Ovary (tissue), 9 donors: ENCODE measurements around the gene NOL7. TPM values are rescaled to one million over a fixed set of nuclear protein-coding genes. Genes with fewer than 3 reads are reported as not detected.

Experiments used
- DNase-seq, 5 donors: peaks; one replicate each; pipeline ENCODE4 v3.0.0-alpha.2; 2019 to 2020
- H3K27ac ChIP-seq, 2 donors: fragments of 200-600 bp; one replicate each; pipeline versions ENCODE4 v1.5.1 to v1.8.0; 2019 to 2022
- H3K27me3 ChIP-seq: fragments of 200-600 bp; one replicate; pipeline ENCODE4 v1.8.0; 2022
- H3K36me3 ChIP-seq: fragments of 200-600 bp; sonication (generic); one replicate; pipeline ENCODE4 v1.5.1; 2019
- H3K4me1 ChIP-seq: one replicate; pipeline ENCODE4 v1.8.1; 2013; ENCODE audit warnings: mild to moderate bottlenecking, moderate library complexity; ENCODE audit not compliant: insufficient read depth
- H3K4me3 ChIP-seq: fragments of 200-600 bp; sonication (generic); one replicate; pipeline ENCODE4 v1.5.1; 2017
- H3K9me3 ChIP-seq, 2 donors: fragments of 200-600 bp in 1 of 2; sonication (generic) in 1 of 2; one replicate each; pipeline versions ENCODE4 v1.5.1 to v1.8.1; 2013 to 2019; ENCODE audit warnings: mild to moderate bottlenecking in 1 of 2, moderate library complexity in 1 of 2
- CTCF ChIP-seq, 3 donors: fragments of 450-650 bp in 2 of 3; fragments of 200-600 bp in 1 of 3; IDR thresholded peaks; one replicate each; pipeline versions ENCODE4 v1.5.1 to v1.8.0; 2016 to 2022; ENCODE audit warnings: antibody characterized with exemption in 3 of 3, mild to moderate bottlenecking in 1 of 3
- EP300 ChIP-seq: sonication (generic); formaldehyde crosslinking; IDR thresholded peaks from one replicate; pipeline ENCODE4 v1.6.1; 2017; ENCODE audit warnings: antibody characterized with exemption
- POLR2A ChIP-seq: fragments of 450-650 bp; IDR thresholded peaks from one replicate; pipeline ENCODE4 v1.6.1; 2017; ENCODE audit warnings: antibody characterized with exemption, mild to moderate bottlenecking, moderate library complexity
- WGBS, 3 donors: extraction: QIAGEN DNeasy Blood & Tissue Kit in 1 of 3; methylation state at CpG; one replicate each; pipeline versions ENCODE4 v1.1.5 to v1.1.7; 2013 to 2017; 5-methylcytosine and 5-hydroxymethylcytosine counted together
- intact Hi-C, 4 donors: fragments of 100-400 bp; cut with DNase I; formaldehyde crosslinking; loops; one replicate each; pipeline versions ENCODE4 v1.11.0 to v1.15.1; 2022 to 2023
- polyA plus RNA-seq, 2 donors: library from polyadenylated mRNA; stranded (reverse); fragments of 200-250 nt in 1 of 2; fragments of 350-450 nt in 1 of 2; fragmentation: Illumina TruSeq in 1 of 2; extraction: RNeasy Lipid Tissue Mini Kit (QIAGEN cat#74804) in 1 of 2; gene quantifications; one replicate each; pipeline ENCODE4 v1.2.3, GENCODE V29; 2013 to 2014
- total RNA-seq, 7 donors: library from RNA; depleted of rRNA in 2 of 7; stranded (reverse); fragments of >200 nt in 2 of 7; fragmentation: NEBNext Ultra II Directional in 3 of 7; extraction: Animal tissue kit (Norgen Biotek cat#: 25700) in 3 of 7; gene quantifications; one replicate each; pipeline versions ENCODE4 v1.1.0 to v1.2.4, GENCODE V29; 2016 to 2023
- donor health status: DM: no; HTN: no; CAD: no; lungs with moderate emphysema.
- donor health status: DM: no; HTN: no; CAD: no.
- donor health status: Bipolar disorder and iron deficiency.
- donor health status: DM: yes; HTN: yes; CAD: no.
- donor health status: DM: no; HTN: no; CAD: no.
- donor health status: DM: yes; HTN: yes; CAD: no.

The NOL7 gene
- total and polyA plus RNA-seq, 9 donors: 49.3 to 77.7 (median 62.6) TPM

GRCh38 chr6:13641315-13641714 is 26.2 kb downstream of the NOL7 start:
- TF ChIP-seq CTCF (IDR thresholded peaks at IDR 0.05): no peak
- TF ChIP-seq EP300: no peak
- no peak for TF ChIP-seq POLR2A
- Histone ChIP-seq H3K36me3 (no peaks in the 10 kb centered on the region), H3K27ac (no peak overlapping the region), H3K4me3 (no peak overlapping the region), H3K4me1 (no peaks in the 10 kb centered on the region), H3K9me3 (no peaks in the 10 kb centered on the region), H3K27me3 (no peaks in the 10 kb centered on the region)
- WGBS, 3 donors: 62 to 74% (median 68%) methylated on average over 5 of the region's 5 CpGs
- no peak for DNase-seq
- intact Hi-C loops: no loop called here

- Histone ChIP-seq H3K36me3 (no peaks in the 10 kb centered on the region), H3K27me3 (no peaks in the 10 kb centered on the region), H3K4me1 (no peaks in the 10 kb centered on the region), H3K4me3 (no peak overlapping the region), H3K9me3 (no peaks in the 10 kb centered on the region), H3K27ac (no peak overlapping the region)
- TF ChIP-seq POLR2A: no peak
- no peak for TF ChIP-seq CTCF (IDR thresholded peaks at IDR 0.05)
- no peak for TF ChIP-seq EP300
- no peak for DNase-seq
- WGBS, 3 donors: 56 to 75% (median 57%) methylated on average over 3 of the region's 3 CpGs
- intact Hi-C loops: no loop called here
Measured at GRCh38 chr6:13643125-13643524, 28.0 kb downstream of the NOL7 start.

GRCh38 chr6:13648850-13649249 is 33.7 kb downstream of the NOL7 start:
- Histone ChIP-seq H3K4me1 (no peaks in the 10 kb centered on the region), H3K4me3 (no peak overlapping the region), H3K9me3 (no peaks in the 10 kb centered on the region), H3K27ac (no peak overlapping the region), H3K36me3 (no peaks in the 10 kb centered on the region), H3K27me3 (no peaks in the 10 kb centered on the region)
- intact Hi-C loops: no loop called here
- DNase-seq: no peak
- TF ChIP-seq CTCF (IDR thresholded peaks at IDR 0.05): no peak
- TF ChIP-seq POLR2A: no peak
- no peak for TF ChIP-seq EP300

GRCh38 chr6:13649393-13649792 is 34.3 kb downstream of the NOL7 start:
- no peaks in the 10 kb centered on the region for H3K27me3 ChIP-seq
- no peak for DNase-seq
- H3K27ac ChIP-seq: no peak overlapping the region
- no peaks in the 10 kb centered on the region for H3K36me3 ChIP-seq
- no peaks in the 10 kb centered on the region for H3K9me3 ChIP-seq
- H3K4me1 ChIP-seq: no peaks in the 10 kb centered on the region
- no peak for TF ChIP-seq POLR2A
- TF ChIP-seq CTCF (IDR thresholded peaks at IDR 0.05): no peak
- no peak for TF ChIP-seq EP300
- no peak overlapping the region for H3K4me3 ChIP-seq
- intact Hi-C loops: no loop called here
- 91 to 95% (median 95%) methylated on average over 4 of the region's 4 CpGs for WGBS, 3 donors

- H3K36me3 ChIP-seq: no peaks in the 10 kb centered on the region
- no peaks in the 10 kb centered on the region for H3K4me1 ChIP-seq
- intact Hi-C loops: no loop called here
- no peaks in the 10 kb centered on the region for H3K27me3 ChIP-seq
- DNase-seq: no peak
- WGBS, 3 donors: 91 to 98% (median 96%) methylated on average over 2 of the region's 2 CpGs
- no peak overlapping the region for H3K27ac ChIP-seq
- TF ChIP-seq CTCF (IDR thresholded peaks at IDR 0.05) (no peak), EP300 (no peak), POLR2A (no peak)
- no peaks in the 10 kb centered on the region for H3K9me3 ChIP-seq
- H3K4me3 ChIP-seq: no peak overlapping the region
Measured at GRCh38 chr6:13653296-13653695, 38.2 kb downstream of the NOL7 start.
